Stimulated activated CD4-positive, alpha-beta T cell treated with anti-CD3 and anti-CD28 coated beads, Interleukin-1b, Interleukin-23, amount 100 ng/mL, for 48 hours (primary cell): ENCODE measurements around the gene TNRC6C.
"Not testable (repeated sequence)": the region's sequence is repeated elsewhere in the genome, so short reads cannot be mapped to it uniquely, and the experiment has no call there.

Source experiments
- DNase-seq: peaks from one replicate; pipeline ENCODE4 v3.0.0-alpha.2; 2020

Gene TNRC6C

GRCh38 chr17:78048346-78049292, 90.1 kb downstream of the TNRC6C start:
- no peak for DNase-seq

GRCh38 chr17:78049609-78050008, 91.1 kb downstream of the TNRC6C start:
- DNase-seq: no peak

GRCh38 chr17:78051186-78051972, 92.9 kb downstream of the TNRC6C start:
- DNase-seq: no peak

GRCh38 chr17:78053777-78054468, 95.4 kb downstream of the TNRC6C start:
- no peak for DNase-seq

GRCh38 chr17:78057113-78057740, 98.7 kb downstream of the TNRC6C start:
- DNase-seq: no peak

GRCh38 chr17:78058001-78058400, 99.5 kb downstream of the TNRC6C start:
- no peak for DNase-seq

- DNase-seq: no peak
Measured at GRCh38 chr17:78058581-78058980, 100.1 kb downstream of the TNRC6C start.

- no peak for DNase-seq
Measured at GRCh38 chr17:78062596-78062995, 104.1 kb downstream of the TNRC6C start.

GRCh38 chr17:78063489-78063888, 105.0 kb downstream of the TNRC6C start:
- no peak for DNase-seq

GRCh38 chr17:78064708-78065107, 106.2 kb downstream of the TNRC6C start:
- DNase-seq: no peak

- not testable (repeated sequence) for DNase-seq
Measured at GRCh38 chr17:78066976-78067375, 108.5 kb downstream of the TNRC6C start.

- no peak for DNase-seq
Measured at GRCh38 chr17:78069695-78070094, 111.2 kb downstream of the TNRC6C start.

- DNase-seq: no peak
Measured at GRCh38 chr17:78072961-78073360, 114.5 kb downstream of the TNRC6C start.

GRCh38 chr17:78075011-78075410, 116.5 kb downstream of the TNRC6C start:
- DNase-seq: no peak

- no peak for DNase-seq
Measured at GRCh38 chr17:78075545-78075944, 117.0 kb downstream of the TNRC6C start.

GRCh38 chr17:78079253-78079652, 120.8 kb downstream of the TNRC6C start:
- no peak for DNase-seq

GRCh38 chr17:78081551-78081950, 123.0 kb downstream of the TNRC6C start:
- no peak for DNase-seq

GRCh38 chr17:78082355-78082872, 123.9 kb downstream of the TNRC6C start:
- DNase-seq: not testable (repeated sequence)

- no peak for DNase-seq
Measured at GRCh38 chr17:78082988-78083387, 124.5 kb downstream of the TNRC6C start.

GRCh38 chr17:78086740-78087139, 128.2 kb downstream of the TNRC6C start:
- no peak for DNase-seq

GRCh38 chr17:78088529-78088928, 130.0 kb downstream of the TNRC6C start:
- DNase-seq: no peak

GRCh38 chr17:78089576-78090281, 131.2 kb downstream of the TNRC6C start:
- DNase-seq: no peak
